MCF 10A (cell line): ENCODE data around the gene SLC22A23. TPM values are rescaled to one million over a fixed set of nuclear protein-coding genes. Genes with fewer than 3 reads are reported as not detected.

ENCODE experiments used
- BruUV-seq: library from RNA; stranded (reverse); fragments of 400-500 nt; replicated peaks from 2 replicates; lab custom pipeline; 2021; lab: Mats Ljungman, UMichigan
- CTCF ChIA-PET: fragments of 300-600 bp; sonication (Branson Sonifier 250); formaldehyde crosslinking; extraction: SDS; loops from one replicate; lab custom pipeline; 2021; ENCODE audit warnings: antibody characterized with exemption, inconsistent platforms; lab: Yijun Ruan, JAX
- POLR2A ChIA-PET: fragments of 300-600, 350-650 bp; sonication (Branson Sonifier 250); formaldehyde crosslinking; extraction: SDS; loops from one replicate; lab custom pipeline; 2020; ENCODE audit warnings: antibody characterized with exemption, inconsistent platforms; lab: Yijun Ruan, JAX
- DNase-seq: peaks from one replicate; pipeline ENCODE4 v3.0.0-alpha.2; 2018; ENCODE audit not compliant: unreplicated experiment
- H3K27ac Mint-ChIP-seq: one replicate; pipeline ENCODE4 v1.8.0; 2022; ENCODE audit warnings: mild to moderate bottlenecking, low read depth, mixed read lengths; ENCODE audit not compliant: unreplicated experiment
- H3K27me3 Mint-ChIP-seq: one replicate; pipeline ENCODE4 v1.8.0; 2022; ENCODE audit warnings: mixed read lengths; ENCODE audit not compliant: insufficient read depth, unreplicated experiment
- H3K36me3 Mint-ChIP-seq: one replicate; pipeline ENCODE4 v1.8.0; 2022; ENCODE audit warnings: mild to moderate bottlenecking, moderate library complexity, mixed read lengths; ENCODE audit not compliant: insufficient read depth, unreplicated experiment
- H3K4me1 Mint-ChIP-seq: one replicate; pipeline ENCODE4 v1.8.0; 2022; ENCODE audit warnings: mixed read lengths; ENCODE audit not compliant: insufficient read depth, unreplicated experiment
- H3K4me3 Mint-ChIP-seq: one replicate; pipeline ENCODE4 v1.8.0; 2022; ENCODE audit warnings: mild to moderate bottlenecking, moderate library complexity, mixed read lengths; ENCODE audit not compliant: unreplicated experiment
- H3K9me3 Mint-ChIP-seq: one replicate; pipeline ENCODE4 v1.8.0; 2022; ENCODE audit warnings: mixed read lengths; ENCODE audit not compliant: unreplicated experiment
- intact Hi-C: fragments of 100-400 bp; cut with micrococcal nuclease; formaldehyde crosslinking; loops from 2 replicates; pipeline ENCODE4 v1.14.1; 2022
- total RNA-seq: library from RNA; stranded (reverse); gene quantifications from 2 replicates; pipeline ENCODE4 v1.2.3, GENCODE V29; 2022
- TF ChIP-seq, protein P1 (sequence below): fragments of 200-600 bp; IDR thresholded peaks from one replicate; pipeline ENCODE4 v1.8.0; 2022; ENCODE audit warnings: antibody characterized with exemption, mild to moderate bottlenecking; ENCODE audit not compliant: unreplicated experiment

SLC22A23 gene
- total RNA-seq, 1 experiment from 2014 or later = 11.9 TPM

DNA sequence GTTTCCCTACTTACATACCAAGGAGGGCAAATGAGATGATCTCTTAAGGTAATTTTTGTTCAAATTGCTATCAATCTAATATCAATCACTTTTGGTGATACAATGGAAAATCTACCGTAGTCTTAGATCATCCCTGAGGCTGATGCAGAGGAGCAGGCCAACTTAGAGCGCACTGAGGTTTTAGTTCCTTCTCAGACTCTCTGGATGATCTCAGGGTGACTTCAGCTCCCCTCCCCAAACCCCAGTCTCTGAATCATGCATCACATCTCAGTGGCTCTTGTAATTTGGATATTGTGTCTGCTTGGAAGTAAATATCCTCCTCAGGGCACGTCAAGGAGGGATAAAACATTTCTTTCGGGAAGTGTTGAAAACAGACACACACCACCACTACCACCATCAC, 235.3 kb downstream of the SLC22A23 start:
- BruUV-seq = no TSS peak

DNA sequence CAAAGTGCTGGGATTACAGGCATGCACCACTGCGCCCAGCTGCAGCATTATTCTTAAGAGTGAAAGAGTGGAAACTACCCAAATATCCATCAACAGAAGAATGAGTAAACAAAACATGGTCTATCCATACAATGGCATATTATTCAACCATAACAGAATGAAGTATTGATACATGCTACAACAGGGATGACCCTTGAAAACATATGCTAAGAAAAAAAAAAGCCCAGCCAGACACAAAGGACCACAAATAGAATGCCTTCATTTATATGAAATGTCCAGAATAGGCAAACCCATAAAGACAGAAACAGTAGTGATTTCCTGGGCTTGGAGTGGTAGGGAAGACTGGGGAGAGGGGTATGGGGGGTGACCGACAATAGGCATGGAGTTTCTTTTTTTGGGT, 236.5 kb downstream of the SLC22A23 start:
- H3K4me1 Mint-ChIP-seq = no peaks in the 10 kb centered on the region
- no peak for DNase-seq
- intact Hi-C loops = no loop called here
- H3K4me3 Mint-ChIP-seq = no peak overlapping the region
- peaks cover 67% of the 10 kb centered on the region for H3K27me3 Mint-ChIP-seq
- no TSS peak for BruUV-seq
- CTCF ChIA-PET = interaction anchor here (0.6 kb wide), 1 partner anchor 92 kb away, joined by 3 read pairs; no protein-coding TSS in a partner anchor
- no peak overlapping the region for H3K27ac Mint-ChIP-seq
- H3K9me3 Mint-ChIP-seq = peaks cover 10% of the 10 kb centered on the region
- POLR2A ChIA-PET = no interaction called here
- TF ChIP-seq, protein P1, sequence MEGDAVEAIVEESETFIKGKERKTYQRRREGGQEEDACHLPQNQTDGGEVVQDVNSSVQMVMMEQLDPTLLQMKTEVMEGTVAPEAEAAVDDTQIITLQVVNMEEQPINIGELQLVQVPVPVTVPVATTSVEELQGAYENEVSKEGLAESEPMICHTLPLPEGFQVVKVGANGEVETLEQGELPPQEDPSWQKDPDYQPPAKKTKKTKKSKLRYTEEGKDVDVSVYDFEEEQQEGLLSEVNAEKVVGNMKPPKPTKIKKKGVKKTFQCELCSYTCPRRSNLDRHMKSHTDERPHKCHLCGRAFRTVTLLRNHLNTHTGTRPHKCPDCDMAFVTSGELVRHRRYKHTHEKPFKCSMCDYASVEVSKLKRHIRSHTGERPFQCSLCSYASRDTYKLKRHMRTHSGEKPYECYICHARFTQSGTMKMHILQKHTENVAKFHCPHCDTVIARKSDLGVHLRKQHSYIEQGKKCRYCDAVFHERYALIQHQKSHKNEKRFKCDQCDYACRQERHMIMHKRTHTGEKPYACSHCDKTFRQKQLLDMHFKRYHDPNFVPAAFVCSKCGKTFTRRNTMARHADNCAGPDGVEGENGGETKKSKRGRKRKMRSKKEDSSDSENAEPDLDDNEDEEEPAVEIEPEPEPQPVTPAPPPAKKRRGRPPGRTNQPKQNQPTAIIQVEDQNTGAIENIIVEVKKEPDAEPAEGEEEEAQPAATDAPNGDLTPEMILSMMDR = no peak
- peaks cover 6% of the 10 kb centered on the region for H3K36me3 Mint-ChIP-seq

More for the DNA sequence above, 235.3 kb downstream of the SLC22A23 start:
- H3K36me3 Mint-ChIP-seq = no peaks in the 10 kb centered on the region
- TF ChIP-seq, protein P1 = no peak
- no peaks in the 10 kb centered on the region for H3K4me1 Mint-ChIP-seq
- DNase-seq = no peak
- peaks cover 10% of the 10 kb centered on the region for H3K9me3 Mint-ChIP-seq
- H3K27ac Mint-ChIP-seq = no peak overlapping the region
- H3K4me3 Mint-ChIP-seq = no peak overlapping the region
- ChIA-PET POLR2A (no interaction called here), CTCF (no interaction called here)
- intact Hi-C loops = no loop called here
- H3K27me3 Mint-ChIP-seq = peaks cover 65% of the 10 kb centered on the region

Other genes with a start within 250 kb of the SLC22A23 start
- gene TUBB2B, start 229.4 kb downstream of the SLC22A23 start, total RNA-seq = 0.47 and 0.54 TPM in 2 replicates
- 27.9 and 40.0 TPM in 2 replicates for gene PSMG4, start 198.1 kb downstream of the SLC22A23 start, total RNA-seq